HUES6 (cell line): ENCODE results near the gene LOXL3.

ENCODE experiments used
- H3K27ac ChIP-seq: 2 replicates; pipeline ENCODE4 v1.7.0; 2013; ENCODE audit warnings: low read depth, mild to moderate bottlenecking, low read length, inconsistent platforms
- H3K27me3 ChIP-seq: 2 replicates; pipeline ENCODE4 v1.6.1; 2013; ENCODE audit warnings: low read length; ENCODE audit not compliant: control insufficient read depth, insufficient read depth
- H3K36me3 ChIP-seq: 2 replicates; pipeline ENCODE4 v1.6.1; 2013; ENCODE audit warnings: low read length; ENCODE audit not compliant: control insufficient read depth, insufficient read depth
- H3K4me1 ChIP-seq: 2 replicates; pipeline ENCODE4 v1.6.1; 2013; ENCODE audit warnings: low read length; ENCODE audit not compliant: control insufficient read depth, insufficient read depth
- H3K4me3 ChIP-seq: 2 replicates; pipeline ENCODE4 v1.5.1; 2013; ENCODE audit warnings: low read depth, low read length
- H3K9ac ChIP-seq: one replicate; pipeline ENCODE4 v1.6.1; 2013; ENCODE audit warnings: mild to moderate bottlenecking, low read length
- H3K9me3 ChIP-seq: 2 replicates; pipeline ENCODE4 v1.6.1; 2013; ENCODE audit warnings: low read depth, low read length; ENCODE audit not compliant: control insufficient read depth, insufficient read depth

Gene LOXL3

GRCh38 chr2:74512744-74513604 lies 40.8 kb downstream of the LOXL3 start:
- Histone ChIP-seq H3K36me3 (no peaks in the 10 kb centered on the region), H3K9me3 (peaks cover 3% of the 10 kb centered on the region; the same call in 1 of the 2 replicates), H3K27me3 (peaks cover 95% of the 10 kb centered on the region), H3K4me1 (peaks cover 25% of the 10 kb centered on the region), H3K4me3 (peak overlapping the region; percentile 57), H3K9ac (no peak overlapping the region), H3K27ac (no peak overlapping the region)

DNA sequence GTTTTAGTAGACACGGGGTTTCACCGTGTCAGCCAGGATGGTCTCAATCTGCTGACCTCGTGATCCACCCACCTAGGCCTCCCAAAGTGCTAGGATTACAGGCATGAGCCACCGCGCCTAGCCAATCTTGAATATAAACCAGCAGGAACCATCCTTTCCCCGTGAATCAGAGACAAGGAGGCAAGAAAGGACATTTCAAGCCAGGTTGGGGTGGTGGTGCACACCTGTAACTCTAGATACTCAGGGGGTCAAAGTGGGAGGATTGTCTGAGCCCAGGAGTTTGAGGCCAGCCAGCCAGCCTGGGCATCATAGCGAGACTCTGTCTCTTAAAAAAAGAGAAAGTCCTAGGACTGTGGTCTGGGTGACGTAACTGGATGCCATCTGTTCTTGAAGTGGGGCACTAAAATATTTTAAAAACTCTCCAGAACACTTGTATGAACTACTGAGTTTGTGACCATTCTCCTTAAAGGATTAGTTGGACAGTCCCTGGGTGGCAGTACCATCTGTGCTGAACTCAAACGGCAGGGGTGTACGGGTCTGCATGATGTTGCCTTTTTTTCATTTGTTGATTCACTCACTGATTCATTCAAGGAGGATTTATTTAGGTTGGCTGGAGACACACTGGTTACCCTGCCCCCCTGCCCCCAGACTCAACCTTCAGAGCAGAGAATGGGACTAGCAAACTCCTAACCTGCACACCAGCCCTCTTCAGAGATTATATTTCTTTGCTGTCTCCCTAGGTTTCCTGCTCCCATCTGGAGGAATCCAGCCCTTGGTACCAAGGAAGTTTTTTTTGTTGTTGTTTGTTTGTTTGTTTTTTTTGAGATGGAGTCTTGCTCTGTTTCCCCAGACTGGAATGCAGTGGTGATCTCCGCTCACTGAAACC lies 42.4 kb downstream of the LOXL3 start:
- Histone ChIP-seq H3K27ac (no peak overlapping the region), H3K4me1 (peaks cover 31% of the 10 kb centered on the region), H3K9me3 (no peaks in the 10 kb centered on the region; the same call in 1 of the 2 replicates), H3K9ac (no peak overlapping the region), H3K4me3 (no peak overlapping the region), H3K27me3 (peaks cover 78% of the 10 kb centered on the region), H3K36me3 (no peaks in the 10 kb centered on the region)

GRCh38 chr2:74510272-74510671 lies 43.5 kb downstream of the LOXL3 start:
- Histone ChIP-seq H3K27me3 (peaks cover 74% of the 10 kb centered on the region), H3K36me3 (peaks cover 8% of the 10 kb centered on the region), H3K27ac (no peak overlapping the region), H3K4me3 (no peak overlapping the region), H3K9ac (no peak overlapping the region), H3K4me1 (peaks cover 26% of the 10 kb centered on the region), H3K9me3 (no peaks in the 10 kb centered on the region)

- Histone ChIP-seq H3K4me3 (peak overlapping the region; percentile 97), H3K36me3 (peaks cover 10% of the 10 kb centered on the region), H3K9me3 (no peaks in the 10 kb centered on the region), H3K27ac (peak overlapping the region; percentile 96; the same call in 1 of the 2 replicates), H3K4me1 (peaks cover 22% of the 10 kb centered on the region), H3K9ac (peak overlapping the region; percentile 97), H3K27me3 (peaks cover 70% of the 10 kb centered on the region)
Observed at GRCh38 chr2:74507926-74508520, 45.7 kb downstream of the LOXL3 start.

DNA sequence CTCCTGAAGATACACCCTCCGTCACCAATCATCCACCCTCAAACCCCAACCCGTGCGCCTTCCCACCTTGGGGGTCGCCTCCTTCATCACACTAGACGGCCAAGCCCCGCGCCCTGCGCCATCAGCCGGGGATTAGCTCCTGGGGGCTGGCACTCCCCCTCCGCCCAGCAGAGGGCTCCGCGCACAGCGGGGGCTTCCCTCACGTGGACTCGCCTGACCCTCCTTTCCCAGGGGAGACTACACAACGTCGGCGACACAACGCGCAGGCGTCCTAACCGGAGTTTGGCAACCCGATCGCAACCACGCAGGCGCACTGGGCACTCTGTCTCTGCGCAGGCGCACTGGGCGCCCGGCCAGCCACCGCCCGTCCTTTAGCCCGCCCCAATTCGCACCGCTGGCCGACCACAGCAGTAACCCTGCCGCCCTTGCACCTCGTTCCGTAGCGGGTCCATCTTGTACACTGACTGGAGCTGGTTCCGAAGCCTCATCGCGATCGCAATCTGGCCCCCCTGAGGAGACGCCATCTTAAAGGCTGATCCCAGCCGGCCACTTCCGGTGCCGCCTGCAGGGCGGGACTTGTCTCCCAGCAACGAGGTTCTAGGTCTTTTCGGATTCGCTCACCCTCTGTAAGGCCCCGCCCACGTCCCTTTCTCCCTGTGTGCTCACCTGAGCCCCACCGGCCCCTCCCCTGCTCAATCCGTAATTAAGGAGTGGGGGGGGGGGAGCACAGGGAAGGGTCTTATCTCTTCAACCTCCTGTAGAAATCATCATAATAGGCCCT lies 46.4 kb downstream of the LOXL3 start, which contains the start of gene PCGF1:
Gene PCGF1, minus strand, starts transcription at position 551 of the 781 bp plus-strand sequence. Its CDS starts 27 bp downstream, at position 524.
- Histone ChIP-seq H3K27ac (peak within 1 kb of the TSS; percentile 96), H3K9ac (peak within 1 kb of the TSS; percentile 97), H3K36me3 (peaks cover 10% of the 10 kb centered on the region), H3K9me3 (no peaks in the 10 kb centered on the region), H3K4me3 (peak within 1 kb of the TSS; percentile 97), H3K4me1 (peaks cover 23% of the 10 kb centered on the region), H3K27me3 (peaks cover 70% of the 10 kb centered on the region)

DNA sequence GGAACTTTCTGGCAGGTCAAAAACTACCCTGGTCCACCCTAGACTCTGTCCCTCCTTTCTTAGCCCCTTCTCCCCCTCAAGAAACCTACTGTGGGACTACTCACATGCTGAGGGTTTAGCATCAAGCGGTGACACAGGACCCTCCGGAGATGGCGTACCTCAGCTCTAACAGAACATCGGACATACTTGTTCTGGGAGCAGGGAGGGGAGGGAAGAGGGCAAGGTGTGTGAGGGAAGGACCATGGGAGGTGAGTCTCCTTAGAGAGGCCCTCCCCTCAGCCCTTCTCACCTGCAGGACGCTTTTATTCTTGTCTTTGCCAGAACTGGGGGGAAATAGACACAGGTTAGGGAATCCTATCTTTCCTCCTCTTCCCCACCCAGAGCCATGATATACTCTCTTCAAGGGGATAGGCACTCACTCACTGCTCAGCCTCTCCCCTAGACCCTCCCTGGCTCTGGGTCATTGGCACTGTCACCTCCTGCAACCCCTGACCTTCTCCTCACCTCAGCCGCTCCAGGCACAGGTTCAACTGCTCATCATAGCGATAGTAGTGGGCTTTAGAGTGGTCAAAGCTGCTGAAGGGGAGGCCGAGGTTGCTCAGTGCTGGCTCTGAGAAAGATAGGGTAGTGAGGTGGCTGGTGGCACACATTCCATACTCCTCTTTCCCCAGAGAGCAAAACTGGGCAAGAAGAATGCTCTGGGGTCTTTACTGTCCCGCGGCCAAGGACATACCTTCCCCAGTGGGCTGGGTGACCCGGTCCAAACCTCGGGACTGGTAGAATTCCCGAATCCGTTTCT lies 48.1 kb downstream of the LOXL3 start:
- peaks cover 70% of the 10 kb centered on the region for H3K27me3 ChIP-seq
- H3K4me3 ChIP-seq = no peak overlapping the region
- H3K27ac ChIP-seq = no peak overlapping the region
- H3K9me3 ChIP-seq = no peaks in the 10 kb centered on the region
- no peak overlapping the region for H3K9ac ChIP-seq
- H3K4me1 ChIP-seq = peaks cover 36% of the 10 kb centered on the region
- H3K36me3 ChIP-seq = peaks cover 10% of the 10 kb centered on the region

GRCh38 chr2:74504591-74504990 lies 49.2 kb downstream of the LOXL3 start:
- Histone ChIP-seq H3K27me3 (peaks cover 70% of the 10 kb centered on the region), H3K9me3 (no peaks in the 10 kb centered on the region), H3K4me1 (peaks cover 46% of the 10 kb centered on the region), H3K27ac (no peak overlapping the region), H3K9ac (no peak overlapping the region), H3K36me3 (peaks cover 10% of the 10 kb centered on the region), H3K4me3 (no peak overlapping the region; the same call in 1 of the 2 replicates)

GRCh38 chr2:74503506-74504475 lies 50.0 kb downstream of the LOXL3 start:
- Histone ChIP-seq H3K36me3 (peaks cover 10% of the 10 kb centered on the region), H3K4me3 (peak overlapping the region; percentile 72), H3K9ac (peak overlapping the region; percentile 69), H3K27me3 (peaks cover 71% of the 10 kb centered on the region), H3K4me1 (peaks cover 49% of the 10 kb centered on the region), H3K9me3 (no peaks in the 10 kb centered on the region), H3K27ac (no peak overlapping the region; the same call in 1 of the 2 replicates)
